ENCODE measurements around the gene FHOD1. TPM values are rescaled to one million over a fixed set of nuclear protein-coding genes. Genes with fewer than 3 reads are reported as not detected.

FHOD1 gene
- total RNA-seq, 4 donors from 2014 or later: 9.7 to 15.5 (median 12.9) TPM

- H3K4me3 ChIP-seq: no peak overlapping the region
- peaks cover 0 to 67% of the 10 kb centered on the region in 2 donors for H3K36me3 ChIP-seq
- TF ChIP-seq CTCF (IDR thresholded peaks at IDR 0.05) (no peak), EP300 (IDR thresholded peaks at IDR 0.05) (no peak), POLR2AphosphoS5 (IDR thresholded peaks at IDR 0.05) (no peak), POLR2A (IDR thresholded peaks at IDR 0.05) (no peak)
- WGBS, 2 donors (ENCODE audit: low coverage in 1 of 2): 83% methylated on average over 1 of the region's 3 CpGs; no CpG with 5 or more reads in 1 of the 2 donors
- no peaks in the 10 kb centered on the region for H3K9me3 ChIP-seq
- no peaks in the 10 kb centered on the region for H3K27me3 ChIP-seq
- peaks cover 0 to 29% (median 7%) of the 10 kb centered on the region in 3 donors for H3K4me1 ChIP-seq
- no peak overlapping the region for H3K27ac ChIP-seq
- no peak for ATAC-seq
Observed at GRCh38 chr16:67238278-67238575, 9.1 kb downstream of the FHOD1 start.

GRCh38 chr16:67237396-67238277 is 9.6 kb downstream of the FHOD1 start:
- TF ChIP-seq POLR2AphosphoS5 (IDR thresholded peaks at IDR 0.05) (no peak), CTCF (IDR thresholded peaks at IDR 0.05) (no peak), POLR2A (IDR thresholded peaks at IDR 0.05) (no peak), EP300 (IDR thresholded peaks at IDR 0.05) (no peak)
- Histone ChIP-seq H3K36me3 (peaks cover 0 to 73% of the 10 kb centered on the region in 2 donors), H3K4me3 (no peak overlapping the region), H3K9me3 (no peaks in the 10 kb centered on the region), H3K4me1 (peaks cover 0 to 25% (median 7%) of the 10 kb centered on the region in 3 donors), H3K27ac (no peak overlapping the region), H3K27me3 (no peaks in the 10 kb centered on the region)
- 61 to 81% methylated on average over 5 to 10 of the region's 16 CpGs for WGBS, 2 donors (ENCODE audit: low coverage in 1 of 2)
- ATAC-seq: no peak

- H3K9me3 ChIP-seq: no peaks in the 10 kb centered on the region
- peaks cover 0 to 16% (median 7%) of the 10 kb centered on the region in 3 donors for H3K4me1 ChIP-seq
- peak overlapping the region in 1 of 4 donors; percentile 8 for H3K27ac ChIP-seq
- no peak for TF ChIP-seq CTCF (IDR thresholded peaks at IDR 0.05)
- no peak for TF ChIP-seq EP300 (IDR thresholded peaks at IDR 0.05)
- no peak for TF ChIP-seq POLR2A (IDR thresholded peaks at IDR 0.05)
- no peak for TF ChIP-seq POLR2AphosphoS5 (IDR thresholded peaks at IDR 0.05)
- H3K27me3 ChIP-seq: no peaks in the 10 kb centered on the region
- peaks cover 0 to 79% of the 10 kb centered on the region in 2 donors for H3K36me3 ChIP-seq
- WGBS, 2 donors (ENCODE audit: low coverage in 1 of 2): 70 to 88% methylated on average over 1 to 2 of the region's 50 CpGs
- ATAC-seq: no peak
- no peak overlapping the region for H3K4me3 ChIP-seq
Observed at GRCh38 chr16:67236563-67237395, 10.5 kb downstream of the FHOD1 start.

- H3K9me3 ChIP-seq: no peaks in the 10 kb centered on the region
- no peak for ATAC-seq
- peaks cover 0 to 8% (median 4%) of the 10 kb centered on the region in 3 donors for H3K4me1 ChIP-seq
- 78 to 86% methylated on average over 10 to 15 of the region's 17 CpGs for WGBS, 2 donors (ENCODE audit: low coverage in 1 of 2)
- no peak overlapping the region for H3K27ac ChIP-seq
- peaks cover 0 to 87% of the 10 kb centered on the region in 2 donors for H3K36me3 ChIP-seq
- no peaks in the 10 kb centered on the region for H3K27me3 ChIP-seq
- no peak for TF ChIP-seq POLR2AphosphoS5 (IDR thresholded peaks at IDR 0.05)
- TF ChIP-seq CTCF (IDR thresholded peaks at IDR 0.05): no peak
- no peak for TF ChIP-seq EP300 (IDR thresholded peaks at IDR 0.05)
- no peak for TF ChIP-seq POLR2A (IDR thresholded peaks at IDR 0.05)
- H3K4me3 ChIP-seq: no peak overlapping the region
Observed at GRCh38 chr16:67235816-67236562, 11.3 kb downstream of the FHOD1 start.

All from gastroesophageal sphincter (tissue), 4 donors.